GM12874 (cell line): Measurements from ENCODE around the gene PREB.

Experiments
- CTCF ChIP-seq: IDR thresholded peaks from 2 replicates; pipeline ENCODE4 v1.5.1; 2011; ENCODE audit warnings: low read depth, mild to moderate bottlenecking, control low read depth, low read length, moderate library complexity; ENCODE audit not compliant: insufficient read depth

The PREB gene

DNA sequence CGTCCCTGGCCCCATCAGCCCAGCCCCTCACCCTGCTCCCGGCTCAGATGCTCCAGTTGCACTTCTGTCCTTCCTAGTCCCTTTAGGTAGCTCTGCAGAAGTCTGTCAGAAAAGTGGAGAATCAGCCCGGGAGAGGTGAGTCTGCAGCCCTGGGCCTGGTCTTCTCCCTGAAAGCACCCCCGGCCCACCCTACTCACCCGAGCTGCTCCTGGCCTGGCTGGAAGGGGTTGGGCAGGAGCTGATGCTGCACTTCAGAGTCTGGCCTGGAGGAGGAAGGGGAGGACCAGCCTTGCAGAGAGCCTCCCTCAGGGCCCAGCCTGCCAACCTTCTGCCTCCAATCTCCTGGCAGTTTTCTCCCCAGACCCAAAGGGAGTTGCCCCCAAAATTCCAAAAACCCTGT, 32.1 kb downstream of the PREB start:
- TF ChIP-seq CTCF, result no peak

GRCh38 chr2:27100036-27100435, 34.4 kb downstream of the PREB start:
- no peak for TF ChIP-seq CTCF

- no peak for TF ChIP-seq CTCF
Observed at GRCh38 chr2:27099334-27099955, 35.0 kb downstream of the PREB start.

DNA sequence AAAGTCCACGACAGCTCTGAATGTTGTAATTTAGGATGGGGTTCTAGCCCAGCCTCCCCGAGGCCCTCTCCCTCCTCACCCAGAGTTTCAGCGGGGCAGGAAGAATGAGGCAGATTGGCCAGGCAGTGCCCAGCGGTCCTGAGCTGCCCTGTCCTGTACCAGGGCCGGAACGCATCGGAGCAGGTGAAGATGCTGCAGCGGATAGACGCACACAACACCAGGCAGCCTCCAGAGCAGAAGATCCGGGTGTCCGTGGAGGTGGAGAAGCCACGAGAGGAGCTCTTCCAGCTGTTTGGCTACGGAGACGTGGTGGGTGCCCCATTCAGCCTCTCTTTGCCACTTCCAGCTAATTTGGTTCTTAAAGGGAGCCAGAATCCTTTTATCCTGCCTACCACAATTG, 37.1 kb downstream of the PREB start:
- TF ChIP-seq CTCF, result no peak

DNA sequence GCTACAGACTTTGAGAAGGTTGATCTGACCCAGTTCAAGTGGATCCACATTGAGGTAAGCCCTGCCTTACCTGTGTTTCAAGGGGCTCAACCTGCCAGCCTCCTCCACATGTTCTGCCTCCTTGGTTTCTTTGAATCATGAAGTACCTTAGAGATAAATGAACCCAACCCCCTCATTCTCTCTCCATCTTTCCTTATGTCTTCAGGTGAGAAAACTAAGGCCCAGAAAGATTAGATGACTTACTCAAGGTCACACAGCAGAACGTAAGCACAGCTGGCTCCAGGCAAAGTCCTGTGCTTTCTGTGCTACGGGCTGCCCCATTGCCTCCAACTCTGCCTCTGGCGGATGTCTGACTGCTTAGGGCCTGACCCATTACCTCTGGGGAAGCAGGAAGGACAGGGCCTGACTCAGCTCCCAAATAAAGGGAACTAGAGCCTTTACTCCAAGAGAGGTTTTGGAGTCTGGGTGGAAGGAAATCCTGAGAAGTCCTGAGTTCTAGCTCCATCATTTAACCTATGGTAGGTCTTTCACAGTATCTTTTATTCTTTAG, 37.6 kb downstream of the PREB start:
- TF ChIP-seq CTCF, result no peak

- no peak for TF ChIP-seq CTCF
Observed at GRCh38 chr2:27095745-27096651, 38.4 kb downstream of the PREB start.

GRCh38 chr2:27095427-27095744, 39.0 kb downstream of the PREB start:
- no peak for TF ChIP-seq CTCF
